ENCODE results near the gene MT2A.
A peak's percentile ranks its signal among the peaks of the same experiment; 100 is the strongest.

Gene MT2A

GRCh38 chr16:56637814-56638750, 29.7 kb downstream of the MT2A start, which contains the start of gene MT1A:
Gene MT1A (plus strand): TSS chr16:56638666. CDS start chr16:56638739, 73 bp downstream.
- peaks cover 60% of the 10 kb centered on the region for H3K27me3 Mint-ChIP-seq
- H3K27ac Mint-ChIP-seq, result no peak within 1 kb of the TSS
- peak within 1 kb of the TSS; percentile 49 for H3K4me3 Mint-ChIP-seq
- H3K9me3 Mint-ChIP-seq, result no peaks in the 10 kb centered on the region
- H3K4me1 Mint-ChIP-seq, result peaks cover 24% of the 10 kb centered on the region
- no peaks in the 10 kb centered on the region for H3K36me3 Mint-ChIP-seq

- Mint-ChIP-seq H3K4me1 (peaks cover 32% of the 10 kb centered on the region), H3K4me3 (no peak overlapping the region), H3K36me3 (no peaks in the 10 kb centered on the region), H3K27me3 (peaks cover 52% of the 10 kb centered on the region), H3K9me3 (no peaks in the 10 kb centered on the region), H3K27ac (no peak overlapping the region)
Observed at GRCh38 chr16:56639045-56639444, 30.7 kb downstream of the MT2A start.

GRCh38 chr16:56640076-56640475, 31.7 kb downstream of the MT2A start:
- Mint-ChIP-seq H3K27ac (no peak overlapping the region), H3K27me3 (peaks cover 45% of the 10 kb centered on the region), H3K4me3 (no peak overlapping the region), H3K36me3 (no peaks in the 10 kb centered on the region), H3K4me1 (peaks cover 31% of the 10 kb centered on the region), H3K9me3 (no peaks in the 10 kb centered on the region)

GRCh38 chr16:56641166-56641565, 32.8 kb downstream of the MT2A start:
- peaks cover 39% of the 10 kb centered on the region for H3K27me3 Mint-ChIP-seq
- H3K4me3 Mint-ChIP-seq, result no peak overlapping the region
- H3K27ac Mint-ChIP-seq, result no peak overlapping the region

GRCh38 chr16:56643080-56643778, 34.8 kb downstream of the MT2A start:
- no peaks in the 10 kb centered on the region for H3K36me3 Mint-ChIP-seq
- no peaks in the 10 kb centered on the region for H3K9me3 Mint-ChIP-seq
- peaks cover 21% of the 10 kb centered on the region for H3K4me1 Mint-ChIP-seq
- H3K4me3 Mint-ChIP-seq, result peak overlapping the region; percentile 78
- no peak overlapping the region for H3K27ac Mint-ChIP-seq
- H3K27me3 Mint-ChIP-seq, result peaks cover 24% of the 10 kb centered on the region

More at GRCh38 chr16:56641166-56641565, 32.8 kb downstream of the MT2A start:
- peaks cover 27% of the 10 kb centered on the region for H3K4me1 Mint-ChIP-seq
- no peaks in the 10 kb centered on the region for H3K9me3 Mint-ChIP-seq
- no peaks in the 10 kb centered on the region for H3K36me3 Mint-ChIP-seq

GRCh38 chr16:56643833-56644232, 35.4 kb downstream of the MT2A start:
- Mint-ChIP-seq H3K27ac (no peak overlapping the region), H3K4me3 (peak overlapping the region; percentile 78), H3K4me1 (peaks cover 21% of the 10 kb centered on the region)

GRCh38 chr16:56645311-56645710, 36.9 kb downstream of the MT2A start:
- no peak overlapping the region for H3K4me3 Mint-ChIP-seq
- H3K27ac Mint-ChIP-seq, result no peak overlapping the region
- no peaks in the 10 kb centered on the region for H3K9me3 Mint-ChIP-seq
- peaks cover 21% of the 10 kb centered on the region for H3K4me1 Mint-ChIP-seq
- peaks cover 9% of the 10 kb centered on the region for H3K27me3 Mint-ChIP-seq
- no peaks in the 10 kb centered on the region for H3K36me3 Mint-ChIP-seq

More at GRCh38 chr16:56643833-56644232, 35.4 kb downstream of the MT2A start:
- Mint-ChIP-seq H3K36me3 (no peaks in the 10 kb centered on the region), H3K9me3 (no peaks in the 10 kb centered on the region), H3K27me3 (peaks cover 22% of the 10 kb centered on the region)

GRCh38 chr16:56645838-56646237, 37.5 kb downstream of the MT2A start:
- no peaks in the 10 kb centered on the region for H3K9me3 Mint-ChIP-seq
- H3K27me3 Mint-ChIP-seq, result peaks cover 4% of the 10 kb centered on the region
- no peak overlapping the region for H3K27ac Mint-ChIP-seq
- no peak overlapping the region for H3K4me3 Mint-ChIP-seq
- no peaks in the 10 kb centered on the region for H3K36me3 Mint-ChIP-seq
- peaks cover 21% of the 10 kb centered on the region for H3K4me1 Mint-ChIP-seq

- H3K36me3 Mint-ChIP-seq, result no peaks in the 10 kb centered on the region
Observed at GRCh38 chr16:56647641-56648431, 39.5 kb downstream of the MT2A start.

GRCh38 chr16:56649271-56649670, 40.9 kb downstream of the MT2A start:
- Mint-ChIP-seq H3K4me1 (peaks cover 1% of the 10 kb centered on the region), H3K27ac (no peak overlapping the region), H3K36me3 (no peaks in the 10 kb centered on the region), H3K4me3 (no peak overlapping the region), H3K9me3 (no peaks in the 10 kb centered on the region), H3K27me3 (peaks cover 4% of the 10 kb centered on the region)

More at GRCh38 chr16:56647641-56648431, 39.5 kb downstream of the MT2A start:
- Mint-ChIP-seq H3K4me3 (no peak overlapping the region), H3K27me3 (peaks cover 4% of the 10 kb centered on the region), H3K27ac (no peak overlapping the region), H3K9me3 (no peaks in the 10 kb centered on the region), H3K4me1 (peaks cover 14% of the 10 kb centered on the region)

- no peak overlapping the region for H3K4me3 Mint-ChIP-seq
- H3K36me3 Mint-ChIP-seq, result no peaks in the 10 kb centered on the region
- no peaks in the 10 kb centered on the region for H3K4me1 Mint-ChIP-seq
- no peaks in the 10 kb centered on the region for H3K9me3 Mint-ChIP-seq
- H3K27ac Mint-ChIP-seq, result no peak overlapping the region
- peaks cover 4% of the 10 kb centered on the region for H3K27me3 Mint-ChIP-seq
Observed at GRCh38 chr16:56649820-56650219, 41.4 kb downstream of the MT2A start.

GRCh38 chr16:56651586-56651985, 43.2 kb downstream of the MT2A start, which contains the start of gene MT1B:
Gene MT1B (plus strand): TSS chr16:56651886. CDS start chr16:56651954, 68 bp downstream.
- Mint-ChIP-seq H3K4me1 (no peaks in the 10 kb centered on the region), H3K36me3 (no peaks in the 10 kb centered on the region), H3K27ac (no peak within 1 kb of the TSS), H3K9me3 (no peaks in the 10 kb centered on the region), H3K27me3 (peaks cover 4% of the 10 kb centered on the region), H3K4me3 (no peak within 1 kb of the TSS)

- H3K4me3 Mint-ChIP-seq, result no peak overlapping the region
- peaks cover 3% of the 10 kb centered on the region for H3K4me1 Mint-ChIP-seq
- no peaks in the 10 kb centered on the region for H3K36me3 Mint-ChIP-seq
- H3K9me3 Mint-ChIP-seq, result no peaks in the 10 kb centered on the region
- peaks cover 1% of the 10 kb centered on the region for H3K27me3 Mint-ChIP-seq
- H3K27ac Mint-ChIP-seq, result no peak overlapping the region
Observed at GRCh38 chr16:56652600-56652999, 44.2 kb downstream of the MT2A start.

- no peak overlapping the region for H3K4me3 Mint-ChIP-seq
- H3K4me1 Mint-ChIP-seq, result peaks cover 9% of the 10 kb centered on the region
- H3K27me3 Mint-ChIP-seq, result peaks cover 1% of the 10 kb centered on the region
- H3K36me3 Mint-ChIP-seq, result no peaks in the 10 kb centered on the region
- no peaks in the 10 kb centered on the region for H3K9me3 Mint-ChIP-seq
- no peak overlapping the region for H3K27ac Mint-ChIP-seq
Observed at GRCh38 chr16:56653218-56653617, 44.8 kb downstream of the MT2A start.
